Stimulated activated CD4-positive, alpha-beta T cell treated with anti-CD3 and anti-CD28 coated beads, Interleukin-15, amount 100 ng/mL, for 48 hours (primary cell): ENCODE results near the gene ADORA2A.

ENCODE experiments used
- DNase-seq, 2 donors: peaks; one replicate each; pipeline ENCODE4 v3.0.0-alpha.2; 2020; ENCODE audit warnings: low read depth in 2 of 2

Gene ADORA2A

DNA sequence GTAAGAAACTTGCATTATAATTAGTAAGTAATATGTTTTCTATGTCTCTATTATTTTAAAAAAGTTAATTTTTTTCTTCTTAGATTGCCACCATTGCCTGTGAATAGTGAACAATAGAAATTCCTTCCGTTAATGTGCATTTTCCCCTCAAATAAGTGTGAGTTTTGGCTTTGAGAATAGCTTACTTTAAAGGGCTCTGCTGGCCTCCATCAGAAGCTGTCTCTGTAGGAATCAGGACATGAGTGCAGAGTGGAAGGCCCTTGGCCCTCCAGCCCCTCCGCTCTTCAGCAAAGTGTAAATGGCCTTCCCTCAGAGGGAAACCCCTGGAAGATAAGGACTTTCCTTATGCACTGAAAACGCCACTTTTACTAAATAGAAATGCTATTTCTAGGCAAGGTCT lies 24.1 kb upstream of the ADORA2A start:
- no peak for DNase-seq

DNA sequence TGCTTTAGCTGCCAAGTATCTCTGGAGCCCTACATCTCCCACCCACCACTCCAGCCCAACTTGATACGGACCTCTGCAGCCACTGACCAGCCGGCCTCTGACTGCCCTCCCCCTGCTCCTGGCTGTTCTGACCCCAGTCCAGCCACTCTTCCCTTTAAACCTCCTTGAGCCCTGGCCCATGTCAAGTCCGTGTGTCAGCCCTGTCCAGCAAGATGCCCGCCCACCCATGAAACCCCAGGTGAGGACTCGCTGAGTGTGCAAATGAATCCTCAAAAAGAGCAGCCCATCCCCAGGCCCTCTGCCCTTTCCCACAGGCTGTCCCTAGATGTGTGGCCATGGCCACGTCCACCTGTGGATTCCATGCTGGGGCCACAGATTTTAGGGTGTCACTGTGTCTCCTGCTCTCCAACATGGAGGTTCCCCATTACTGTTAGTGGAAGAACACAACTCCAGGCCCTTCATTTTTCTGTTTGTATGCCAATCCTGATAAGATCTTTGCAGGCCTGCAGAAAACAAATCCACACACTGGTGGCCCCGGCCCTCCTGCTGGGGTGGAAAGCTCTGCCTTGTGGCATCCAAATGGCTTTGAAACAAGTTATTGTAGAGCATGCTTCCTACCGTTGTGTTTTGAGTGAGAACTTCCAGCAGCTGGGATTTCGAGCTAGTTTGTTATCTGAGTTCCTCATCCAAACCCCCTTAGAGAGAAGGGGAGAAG lies 22.7 kb upstream of the ADORA2A start:
- no peak for DNase-seq

DNA sequence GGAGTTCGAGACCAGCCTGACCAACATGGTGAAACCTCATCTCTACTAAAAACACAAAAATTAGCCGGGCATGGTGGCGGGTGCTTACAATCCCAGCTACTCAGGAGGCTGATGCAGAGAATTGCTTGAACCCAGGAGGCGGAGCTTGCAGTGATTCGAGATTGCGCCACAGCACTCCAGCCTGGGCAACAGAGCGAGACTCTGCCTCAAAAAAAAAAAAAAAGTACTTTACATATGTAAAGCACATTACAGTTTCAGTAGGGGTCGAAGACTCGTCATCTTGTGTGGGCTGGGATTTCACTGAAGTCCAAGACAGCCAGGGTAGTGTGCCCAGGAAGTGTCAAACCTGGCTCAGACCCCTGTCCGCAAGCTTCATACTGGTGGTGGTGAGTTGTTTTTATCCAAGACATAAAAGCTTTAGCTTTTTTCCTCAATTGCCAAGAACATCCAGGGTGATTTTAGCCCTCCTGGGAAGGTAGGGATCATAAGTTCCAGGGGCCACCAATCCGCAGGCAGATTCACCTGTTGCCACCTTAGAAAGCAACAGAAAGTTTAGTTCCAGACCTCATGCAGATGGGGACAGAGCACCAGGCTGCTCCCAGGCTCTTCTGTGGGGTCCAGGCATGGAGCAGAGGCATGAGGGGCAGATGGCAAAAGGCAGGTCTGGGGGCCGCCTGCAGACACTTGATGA lies 21.6 kb upstream of the ADORA2A start:
- DNase-seq: no peak

GRCh38 chr22:24406322-24407277 lies 20.8 kb upstream of the ADORA2A start:
- no peak for DNase-seq

DNA sequence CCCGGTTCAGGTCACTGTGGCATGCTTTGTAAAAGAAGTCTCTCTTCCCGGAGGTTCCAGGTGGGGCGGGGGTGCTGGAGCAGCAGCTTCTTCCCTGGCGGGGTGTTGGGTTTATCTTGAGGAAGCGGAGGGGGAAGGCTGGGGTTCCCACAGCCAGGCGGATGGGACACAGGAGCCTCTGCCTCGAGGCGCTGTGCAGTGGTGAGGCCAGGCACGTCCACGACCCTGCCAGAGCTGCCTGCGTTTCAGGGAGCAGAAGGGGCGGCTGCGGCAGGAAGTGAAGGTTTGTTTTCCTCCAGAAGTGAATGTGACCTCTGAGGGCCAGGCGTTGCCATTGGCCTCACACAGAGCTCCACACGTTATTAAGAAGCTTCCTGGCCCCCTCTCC lies 20.1 kb upstream of the ADORA2A start:
- DNase-seq: no peak

DNA sequence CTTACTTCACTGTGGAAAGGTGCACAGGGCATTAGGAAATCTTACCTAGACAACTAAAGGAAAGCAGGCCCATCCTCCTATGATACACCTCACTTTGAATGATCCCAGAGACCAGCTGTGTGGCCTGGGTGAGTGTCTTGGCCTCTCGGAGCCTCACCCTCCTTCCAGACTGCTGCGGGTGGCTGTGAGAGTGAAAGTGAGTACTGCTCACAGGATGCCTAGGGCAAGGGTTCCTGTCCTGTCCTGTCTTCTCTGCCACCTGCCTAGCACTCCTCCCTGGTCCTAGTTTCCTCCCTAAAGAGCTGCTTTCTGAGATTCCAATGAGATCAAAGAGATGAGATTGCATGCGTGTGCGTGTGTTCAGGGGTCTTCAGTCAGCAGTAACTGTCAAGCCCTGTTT lies 19.5 kb upstream of the ADORA2A start:
- no peak for DNase-seq

DNA sequence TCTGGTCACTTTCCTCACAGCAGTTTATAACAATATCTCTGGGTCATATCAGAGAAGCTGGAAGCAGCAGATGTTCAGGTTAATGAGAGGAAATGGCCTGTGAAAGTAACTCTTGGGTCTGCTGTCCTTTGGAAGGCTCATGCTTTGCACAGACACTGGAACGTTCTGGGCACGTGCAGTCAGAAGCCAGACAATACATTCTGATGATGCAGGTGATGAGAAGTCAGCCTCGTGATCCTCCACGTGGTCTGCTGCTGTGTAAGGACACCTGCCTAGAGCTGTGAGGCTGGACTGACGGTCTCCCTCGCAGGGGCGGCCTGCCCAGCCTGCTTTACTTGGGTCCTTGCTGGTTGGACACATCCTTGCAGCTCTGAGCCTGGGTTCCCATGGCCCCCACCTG lies 18.8 kb upstream of the ADORA2A start:
- no peak for DNase-seq

- no peak for DNase-seq
Observed at GRCh38 chr22:24409707-24410106, 17.7 kb upstream of the ADORA2A start.

GRCh38 chr22:24410110-24410856 lies 17.1 kb upstream of the ADORA2A start:
- no peak for DNase-seq

GRCh38 chr22:24411256-24412004 lies 16.0 kb upstream of the ADORA2A start:
- DNase-seq: no peak

GRCh38 chr22:24412274-24412673 lies 15.1 kb upstream of the ADORA2A start:
- no peak for DNase-seq

DNA sequence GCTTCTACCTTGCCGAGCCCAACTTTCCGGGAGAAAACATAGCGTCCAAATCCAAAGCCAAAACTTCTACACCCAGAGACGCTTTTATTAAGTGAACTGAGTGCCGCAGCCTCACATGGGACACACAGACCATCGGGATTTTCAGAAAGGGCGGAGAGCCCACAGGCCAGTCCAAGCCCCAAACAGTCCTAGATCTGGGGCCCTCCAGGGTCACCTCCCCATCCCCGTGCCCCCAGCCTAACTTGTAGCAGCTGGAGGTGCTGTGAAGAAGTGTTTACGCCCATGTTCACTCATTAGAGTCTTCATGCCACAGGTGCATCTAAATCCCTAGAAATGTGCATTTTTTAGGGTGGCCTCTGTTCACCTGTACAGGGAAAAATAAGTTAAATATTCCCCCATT lies 14.1 kb upstream of the ADORA2A start:
- DNase-seq: no peak

DNA sequence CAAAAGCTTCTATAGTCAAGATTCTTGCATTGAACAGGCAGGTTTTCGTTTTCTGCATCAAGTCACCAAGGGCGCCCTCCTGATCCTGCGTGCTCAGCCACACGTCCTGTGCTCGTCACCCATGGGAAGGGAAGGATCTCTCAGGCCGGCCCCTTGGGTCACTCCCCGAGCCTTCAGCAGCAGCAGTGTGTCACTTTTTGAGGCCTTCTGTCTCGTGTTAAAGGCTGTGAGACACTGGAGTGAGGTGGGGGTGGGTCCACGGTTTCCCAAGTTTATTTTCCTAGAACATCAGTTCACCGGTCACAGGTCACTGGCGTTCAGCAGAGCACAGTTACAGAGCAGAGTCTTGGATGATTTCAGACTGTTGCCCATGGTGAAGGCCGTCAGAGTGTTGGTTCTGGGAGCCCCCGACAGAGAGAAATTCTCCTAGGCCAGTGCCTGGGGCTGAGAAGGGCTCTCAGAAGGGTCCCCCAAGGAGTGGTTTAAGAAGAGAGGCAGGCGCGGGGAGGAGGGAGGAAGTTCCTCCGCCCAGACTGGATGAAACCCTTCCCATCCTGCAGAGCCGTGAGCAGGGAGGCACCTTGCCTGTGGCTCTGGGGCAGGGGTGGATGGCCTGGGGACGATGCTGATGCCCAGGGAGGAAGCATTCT lies 13.5 kb upstream of the ADORA2A start:
- DNase-seq: no peak

GRCh38 chr22:24414523-24414922 lies 12.9 kb upstream of the ADORA2A start:
- DNase-seq: no peak

DNA sequence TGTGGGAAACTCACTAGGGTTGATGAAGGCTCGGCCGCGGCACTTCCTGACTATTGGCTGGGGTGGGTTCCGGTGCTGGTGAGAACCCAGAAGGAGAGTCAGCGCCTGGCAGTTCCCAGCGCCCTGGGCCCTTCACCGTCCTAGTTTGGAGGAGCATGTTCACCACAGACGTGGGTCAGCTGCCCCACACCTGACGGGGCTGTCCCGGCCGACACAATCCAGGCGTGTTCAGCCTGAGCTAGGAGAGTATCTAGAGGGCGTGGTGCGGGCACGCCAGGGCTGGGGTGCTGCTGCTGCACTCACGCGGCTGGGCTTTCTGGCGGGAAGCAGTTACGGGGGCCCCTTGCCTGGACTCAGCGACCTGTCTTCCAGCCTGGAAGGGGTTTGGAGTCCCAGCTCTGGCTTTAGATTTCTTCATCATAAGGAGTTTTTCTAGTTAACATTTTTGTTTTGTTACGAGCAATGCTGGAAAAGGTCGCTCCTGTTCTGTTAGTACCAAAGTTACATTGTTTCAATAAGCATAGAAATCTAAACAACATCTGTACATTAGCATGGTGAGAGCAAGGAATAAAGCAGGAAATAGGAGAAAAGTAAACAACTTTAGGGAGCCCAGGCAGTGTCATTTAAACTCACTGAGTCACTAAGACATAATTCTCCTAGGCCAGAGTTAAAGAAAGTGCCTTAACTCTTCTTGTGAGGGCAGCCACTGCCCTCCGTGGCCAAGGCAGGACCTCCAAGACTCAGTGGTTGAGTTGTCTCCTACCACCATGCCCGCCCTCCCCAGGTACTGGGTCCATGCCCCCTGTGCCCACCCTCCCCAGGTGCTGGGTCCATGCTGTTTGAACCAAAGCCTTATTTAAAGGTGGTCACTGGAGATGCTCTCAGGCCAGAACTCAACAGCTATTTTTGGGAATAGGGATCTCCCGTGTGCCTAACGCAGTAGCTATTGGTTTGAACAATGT lies 12.1 kb upstream of the ADORA2A start:
- no peak for DNase-seq

DNA sequence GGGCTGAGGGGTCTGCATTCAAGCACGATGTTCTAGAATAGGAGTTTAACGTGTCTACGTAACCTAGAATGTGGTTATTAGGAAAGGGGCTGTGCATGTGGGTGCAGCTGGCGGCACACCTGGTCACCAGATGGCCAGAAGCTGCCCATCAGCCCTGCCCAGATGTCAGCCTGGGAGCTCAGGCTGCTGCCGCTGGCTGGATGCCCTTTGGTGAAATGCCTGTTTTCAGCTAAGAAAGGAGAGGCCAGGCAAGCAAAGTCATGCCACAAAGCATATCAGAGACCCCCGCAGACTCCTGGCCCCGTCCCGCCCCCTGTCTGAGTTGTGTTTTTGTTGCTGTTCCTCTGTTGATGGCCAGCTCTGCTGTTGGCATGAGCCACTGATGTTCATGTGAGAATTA lies 11.3 kb upstream of the ADORA2A start:
- no peak for DNase-seq

DNA sequence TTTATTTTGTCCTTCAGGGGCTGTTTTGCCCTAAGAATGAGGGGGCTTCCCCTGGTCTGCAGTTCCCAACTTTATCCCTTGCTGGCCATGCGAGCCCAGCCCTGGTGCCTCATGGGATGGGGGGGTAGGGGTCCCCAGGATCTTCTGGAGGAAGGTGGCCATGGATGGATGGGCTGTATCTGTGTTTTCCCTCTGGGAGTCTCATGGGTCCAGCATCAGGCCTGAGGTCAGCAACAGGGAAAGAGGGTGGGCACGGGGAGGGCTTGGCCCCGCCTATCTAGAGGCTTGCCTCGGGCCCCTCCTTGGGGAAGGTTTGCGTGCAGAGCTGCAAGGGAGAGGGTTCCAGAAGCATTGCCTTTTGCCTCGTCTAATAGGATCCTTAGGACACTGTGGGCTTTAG lies 10.8 kb upstream of the ADORA2A start:
- DNase-seq: no peak

DNA sequence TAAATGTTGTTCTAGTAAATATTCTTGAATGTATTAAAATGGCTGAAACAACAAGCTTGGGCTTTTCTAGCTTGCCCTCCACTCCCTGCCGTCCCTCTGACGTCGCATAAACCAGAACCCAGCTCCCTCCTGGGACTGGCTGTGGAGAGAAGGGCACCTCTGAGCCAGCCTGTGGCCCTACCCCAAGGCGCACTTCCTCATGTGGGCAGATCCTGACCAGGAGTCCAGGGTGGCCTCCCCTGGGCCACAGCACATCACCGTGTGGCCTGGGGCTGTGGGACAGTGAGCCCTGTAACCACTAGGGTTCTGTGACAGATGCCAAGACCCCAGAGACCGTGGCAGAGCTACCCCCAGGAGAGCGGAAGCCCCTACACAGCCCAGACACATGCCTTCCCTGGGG lies 10.2 kb upstream of the ADORA2A start:
- DNase-seq: no peak

DNA sequence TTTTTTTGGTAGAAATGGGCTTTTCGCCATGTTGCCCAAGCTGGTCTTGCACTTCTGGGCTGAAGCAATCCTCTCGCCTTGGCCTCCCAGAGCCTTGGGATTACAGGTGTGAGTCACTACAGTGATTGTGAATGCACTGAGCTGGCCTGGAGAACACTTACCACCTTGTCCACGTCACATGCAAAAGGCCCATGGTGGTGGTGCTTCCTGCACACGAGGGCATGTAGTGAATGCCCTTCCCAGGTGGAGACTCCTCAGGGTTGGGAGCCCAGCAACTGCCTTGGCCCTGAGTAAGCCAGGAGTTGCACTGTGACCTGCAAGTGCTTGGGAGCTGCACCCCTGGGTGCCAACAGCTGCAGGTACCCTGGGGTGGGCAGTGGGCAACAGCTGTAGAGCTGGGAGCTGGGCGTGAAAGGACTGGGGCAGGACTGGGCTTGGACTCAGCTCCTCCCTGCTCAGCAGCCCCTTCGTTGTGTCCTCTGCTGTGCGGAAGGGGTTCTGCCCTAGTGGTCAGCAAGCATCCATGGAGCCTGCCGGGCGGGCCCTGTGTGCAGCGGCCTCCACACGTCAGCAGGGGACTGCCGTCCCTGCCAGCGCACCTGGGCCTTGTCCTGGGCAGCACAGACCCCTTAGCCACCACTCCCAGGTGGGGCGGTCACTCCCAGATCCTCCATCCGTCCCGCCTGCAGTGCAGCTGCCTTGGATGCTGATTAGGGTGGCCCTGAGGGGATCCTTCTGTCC lies 9.3 kb upstream of the ADORA2A start:
- no peak for DNase-seq
